Neural progenitor cell (in vitro differentiated cells): Measurements from ENCODE around the gene DHODH.

Source experiments
- CTCF ChIP-seq: fragments of 200-600 bp; sonication (generic); IDR thresholded peaks from 2 replicates; pipeline ENCODE4 v1.5.1; 2017; ENCODE audit warnings: antibody characterized with exemption, mild to moderate bottlenecking
- EZH2 ChIP-seq: fragments of 200-600 bp; sonication (generic); IDR thresholded peaks from 2 replicates; pipeline ENCODE4 v1.6.1; 2017; ENCODE audit warnings: antibody characterized with exemption, mild to moderate bottlenecking, moderate library complexity

- TF ChIP-seq CTCF (no peak), EZH2 (no peak)
Observed at GRCh38 chr16:72060405-72060804, 51.9 kb downstream of the DHODH start.
